ENCODE results near the gene PAK4.
"Not testable (repeated sequence)": the region's sequence is repeated elsewhere in the genome, so short reads cannot be mapped to it uniquely, and the experiment has no call there.

Gene PAK4

GRCh38 chr19:39100500-39101166 is 25.0 kb upstream of the PAK4 start:
- DNase-seq (ENCODE audit: low read depth) = no peak

- DNase-seq (ENCODE audit: low read depth) = no peak
These were observed 22.4 kb upstream of the PAK4 start for GRCh38 chr19:39103151-39103550.

DNA sequence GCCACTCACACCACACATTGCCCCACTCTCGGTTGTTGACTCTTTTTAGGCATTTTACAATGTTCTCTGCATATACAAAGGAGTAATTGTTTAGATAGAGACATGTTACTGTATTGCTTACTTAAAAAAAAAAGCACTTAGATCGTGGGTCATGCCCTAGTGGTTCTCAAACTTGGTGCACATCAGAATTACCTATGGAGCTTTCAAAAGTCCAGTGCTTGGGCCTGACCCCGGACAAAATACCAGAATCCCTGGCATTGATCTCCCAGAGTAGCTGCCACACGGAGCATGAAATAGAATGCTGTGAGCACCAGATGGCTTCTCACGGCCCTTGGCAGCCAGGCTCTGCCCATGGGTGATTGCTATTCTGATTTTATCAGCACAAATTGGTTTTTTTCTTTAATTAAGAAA is 21.4 kb upstream of the PAK4 start:
- no peak for DNase-seq (ENCODE audit: low read depth)

GRCh38 chr19:39106194-39106593 is 19.4 kb upstream of the PAK4 start:
- no peak for DNase-seq (ENCODE audit: low read depth)

DNA sequence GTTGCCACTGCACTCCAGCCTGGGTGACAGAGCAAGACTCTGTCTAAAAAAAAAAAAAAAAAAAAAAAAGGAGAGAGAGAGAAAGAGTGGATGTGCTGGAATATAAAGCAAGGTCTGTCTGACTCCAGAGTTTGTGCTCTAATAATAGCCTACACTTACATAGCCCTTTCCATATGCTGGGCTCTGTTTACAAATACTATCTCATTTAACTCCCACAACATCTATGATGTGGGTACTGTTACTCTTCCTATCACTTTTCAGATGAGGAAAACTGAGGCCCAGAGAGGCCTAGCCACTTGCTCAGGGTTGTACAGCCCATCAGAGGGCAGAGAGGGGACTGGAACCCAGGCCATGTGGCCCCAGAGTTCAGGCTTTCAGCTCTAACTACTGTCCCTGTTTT is 15.9 kb upstream of the PAK4 start:
- no peak for DNase-seq (ENCODE audit: low read depth)

DNA sequence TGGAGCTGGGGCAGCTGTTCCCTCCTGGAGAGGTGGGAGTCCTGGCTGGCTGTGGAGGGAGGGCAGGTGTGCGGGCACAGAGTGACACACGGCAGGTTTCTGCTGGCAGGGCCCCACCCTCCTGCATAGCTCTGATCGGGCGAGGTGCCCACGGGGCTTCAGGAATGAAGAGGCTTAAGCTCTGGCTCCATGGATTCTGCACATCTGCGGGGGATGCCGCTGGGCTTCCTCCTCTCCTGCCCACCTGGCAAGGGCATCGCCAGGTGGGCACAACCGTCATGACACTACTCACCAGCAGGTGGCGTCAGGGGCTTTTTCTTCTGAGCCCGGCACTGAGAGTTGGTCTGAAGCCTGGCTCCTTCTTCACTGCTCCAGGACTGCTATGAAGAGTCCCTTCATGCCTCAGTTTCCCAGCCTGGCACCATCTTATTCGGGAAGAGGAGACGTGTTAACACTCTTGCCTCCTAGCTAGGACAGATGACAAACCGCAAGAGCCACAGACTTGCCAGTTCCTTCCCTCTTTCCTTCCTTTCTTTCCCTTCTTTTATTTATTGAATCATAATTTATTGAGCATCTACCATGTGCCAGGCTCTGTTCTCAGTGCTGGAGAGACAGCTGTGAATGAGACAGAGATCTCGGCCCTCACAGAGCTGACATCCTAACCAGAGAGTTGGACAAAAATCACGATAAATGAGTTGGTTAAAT is 15.2 kb upstream of the PAK4 start:
- DNase-seq (ENCODE audit: low read depth) = peak; percentile 74

GRCh38 chr19:39111593-39112199 is 13.9 kb upstream of the PAK4 start:
- no peak for DNase-seq (ENCODE audit: low read depth)

GRCh38 chr19:39112338-39112890 is 13.2 kb upstream of the PAK4 start:
- DNase-seq (ENCODE audit: low read depth) = no peak

GRCh38 chr19:39113199-39113598 is 12.4 kb upstream of the PAK4 start:
- no peak for DNase-seq (ENCODE audit: low read depth)

- DNase-seq (ENCODE audit: low read depth) = no peak
These were observed 10.3 kb upstream of the PAK4 start for GRCh38 chr19:39115105-39115847.

GRCh38 chr19:39117023-39117422 is 8.6 kb upstream of the PAK4 start:
- not testable (repeated sequence) for DNase-seq (ENCODE audit: low read depth)

GRCh38 chr19:39119830-39120229 is 5.8 kb upstream of the PAK4 start:
- no peak for DNase-seq (ENCODE audit: low read depth)

DNA sequence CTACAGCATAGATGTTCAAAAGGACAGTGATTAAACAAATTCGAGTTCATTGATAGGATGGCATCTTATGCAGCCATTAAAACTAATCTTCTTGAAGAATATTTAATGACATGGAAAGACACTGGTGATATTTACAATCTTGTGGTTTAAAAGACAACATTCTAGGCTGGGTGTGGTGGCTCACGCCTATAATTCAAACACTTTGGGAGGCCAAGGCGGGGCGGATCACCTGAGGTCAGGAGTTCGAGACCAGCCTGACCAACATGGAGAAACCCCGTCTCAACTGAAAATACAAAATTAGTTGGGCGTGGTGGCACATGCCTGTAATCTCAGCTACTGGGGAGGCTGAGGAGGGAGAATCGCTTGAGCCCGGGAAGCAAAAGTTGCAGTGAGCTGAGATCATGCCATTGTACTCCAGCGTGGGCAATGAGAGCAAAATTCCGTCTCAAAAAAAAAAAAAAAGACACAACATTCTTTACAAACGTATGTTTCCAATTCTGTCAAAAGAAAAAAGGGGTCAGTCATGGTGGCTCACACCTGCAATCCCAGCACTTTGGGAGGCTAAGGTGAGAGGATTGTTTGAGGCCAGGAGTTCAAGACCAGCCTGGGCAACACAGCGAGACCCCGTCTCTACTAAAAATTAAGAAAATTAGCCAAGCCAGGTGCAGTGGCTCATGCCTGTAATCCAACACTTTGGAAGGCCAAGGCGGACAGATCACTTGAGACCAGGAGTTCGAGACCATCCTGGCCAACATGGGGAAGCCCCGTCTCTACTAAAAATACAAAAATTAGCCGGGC is 2.5 kb upstream of the PAK4 start:
- DNase-seq (ENCODE audit: low read depth) = no peak

- no peak for DNase-seq (ENCODE audit: low read depth)
These were observed 1.3 kb upstream of the PAK4 start for GRCh38 chr19:39124136-39124764.

GRCh38 chr19:39125199-39125553 is 410 bp upstream of the PAK4 start:
- no peak for DNase-seq (ENCODE audit: low read depth)

GRCh38 chr19:39126312-39127187 is 964 bp downstream of the PAK4 start:
- DNase-seq (ENCODE audit: low read depth) = no peak

DNA sequence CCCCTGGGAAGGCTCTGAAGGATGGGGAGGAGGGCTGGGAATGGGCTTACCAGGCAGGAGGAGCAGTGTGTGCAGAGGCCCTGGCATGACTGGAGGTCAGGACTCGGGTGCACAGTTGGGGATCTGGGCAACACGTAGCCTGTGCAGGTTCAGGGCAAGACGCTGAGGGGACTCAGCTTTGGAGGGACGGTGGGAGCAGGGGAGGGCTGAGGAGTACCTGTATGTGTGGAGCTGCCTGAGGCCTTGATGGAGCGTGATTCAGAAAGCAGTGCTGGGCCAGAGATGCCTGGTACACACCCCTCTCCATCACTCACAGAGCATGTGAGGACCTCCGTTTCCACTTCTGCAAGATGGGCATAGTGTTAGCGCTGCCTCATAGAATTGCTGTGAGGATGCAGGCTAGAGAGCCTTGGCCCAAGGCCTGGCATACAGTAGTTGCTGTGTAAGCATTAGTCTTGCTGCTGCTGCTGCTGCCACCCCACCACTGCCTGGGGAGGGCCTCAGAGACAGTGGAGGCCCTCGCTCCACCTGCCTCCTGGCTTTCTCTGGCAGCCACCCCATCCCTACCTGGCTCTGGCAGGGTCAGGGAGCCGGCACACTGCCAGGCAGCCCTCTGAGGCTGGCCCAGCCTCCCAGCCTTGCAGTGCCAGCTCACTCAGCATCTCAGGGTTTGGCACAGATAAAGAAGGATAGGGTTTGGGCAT is 2.4 kb downstream of the PAK4 start:
- DNase-seq (ENCODE audit: low read depth) = no peak

DNA sequence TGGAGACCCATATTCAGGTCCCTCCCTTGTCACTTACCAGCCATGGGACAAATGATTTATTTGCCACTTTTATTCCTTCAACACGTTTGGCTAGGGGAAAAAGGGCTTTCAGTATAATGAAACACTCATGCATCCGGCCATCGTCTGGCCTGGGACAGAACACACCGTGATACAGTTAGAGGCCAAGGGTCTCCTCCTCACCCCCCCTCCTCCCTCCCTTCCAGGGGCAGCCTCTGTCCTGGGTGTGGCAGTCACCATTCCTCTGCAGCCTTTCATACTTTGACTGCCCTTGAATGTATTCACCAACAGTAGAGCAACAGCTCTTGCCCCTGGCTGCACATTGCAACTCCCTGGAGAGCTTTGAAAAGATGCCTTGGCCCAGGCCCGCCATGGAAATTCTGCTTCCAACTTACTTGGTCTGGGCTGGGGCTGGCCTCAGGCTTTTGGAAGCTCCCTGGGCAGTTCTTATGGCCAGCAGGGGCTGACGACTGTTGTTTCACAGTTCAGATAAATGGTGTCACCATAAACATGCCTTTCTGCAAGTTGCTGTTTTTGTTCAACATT is 3.0 kb downstream of the PAK4 start:
- DNase-seq (ENCODE audit: low read depth) = no peak

GRCh38 chr19:39129116-39129515 is 3.5 kb downstream of the PAK4 start:
- DNase-seq (ENCODE audit: low read depth) = no peak
